HEK293 (cell line): Measurements from ENCODE around the gene CEP85.

Experiments
- CTCF ChIP-seq: fragments of 450-650 bp; formaldehyde crosslinking; IDR thresholded peaks from 2 replicates; pipeline ENCODE4 v1.5.1; 2016; ENCODE audit warnings: missing biosample characterization, missing genetic modification characterization
- HOXA7 ChIP-seq: sonication (generic); formaldehyde crosslinking; IDR thresholded peaks from 2 replicates; pipeline ENCODE4 v1.8.1; 2022; ENCODE audit warnings: missing genetic modification reagents, borderline replicate concordance
- OVOL3 ChIP-seq: fragments of 450-650 bp; formaldehyde crosslinking; IDR thresholded peaks from 2 replicates; pipeline ENCODE4 v1.5.1; 2016; ENCODE audit warnings: missing biosample characterization, missing genetic modification characterization
- SALL2 ChIP-seq: fragments of 450-650 bp; formaldehyde crosslinking; IDR thresholded peaks from 2 replicates; pipeline ENCODE4 v1.5.0; 2017; ENCODE audit warnings: missing biosample characterization, mild to moderate bottlenecking, missing genetic modification characterization, borderline replicate concordance
- YY2 ChIP-seq: fragments of 450-650 bp; formaldehyde crosslinking; IDR thresholded peaks from 2 replicates; pipeline ENCODE4 v1.5.1; 2016; ENCODE audit warnings: missing biosample characterization, missing genetic modification characterization
- ZBTB20 ChIP-seq: fragments of 450-650 bp; formaldehyde crosslinking; IDR thresholded peaks from 2 replicates; pipeline ENCODE4 v1.5.1; 2016; ENCODE audit warnings: missing biosample characterization, missing genetic modification characterization
- ZBTB21 ChIP-seq: fragments of 450-650 bp; formaldehyde crosslinking; IDR thresholded peaks from 2 replicates; pipeline ENCODE4 v1.5.1; 2017; ENCODE audit warnings: missing biosample characterization, missing genetic modification characterization
- ZNF10 ChIP-seq: fragments of 450-650 bp; formaldehyde crosslinking; IDR thresholded peaks from 2 replicates; pipeline ENCODE4 v1.5.1; 2017; ENCODE audit warnings: missing biosample characterization, missing genetic modification characterization
- ZNF114 ChIP-seq: fragments of 450-650 bp; formaldehyde crosslinking; IDR thresholded peaks from 2 replicates; pipeline ENCODE4 v1.5.0; 2017; ENCODE audit warnings: missing biosample characterization, missing genetic modification characterization
- ZNF132 ChIP-seq: fragments of 450-650 bp; formaldehyde crosslinking; IDR thresholded peaks from 2 replicates; pipeline ENCODE4 v1.5.1; 2017; ENCODE audit warnings: missing biosample characterization, missing genetic modification characterization, borderline replicate concordance
- ZNF274 ChIP-seq, 2 experiments: fragments of 200-500 bp in 1 of 2; fragments of 450-650 bp in 1 of 2; sonication (Bioruptor generic) in 1 of 2; formaldehyde crosslinking in 1 of 2; IDR thresholded peaks; 2 replicates each; pipeline versions ENCODE4 v1.5.1 to v1.6.1; 2014 to 2016; ENCODE audit warnings: borderline replicate concordance in 1 of 2, inconsistent platforms in 1 of 2, low read length in 1 of 2, missing biosample characterization in 1 of 2, missing genetic modification characterization in 1 of 2
- ZNF280D ChIP-seq: fragments of 450-650 bp; formaldehyde crosslinking; IDR thresholded peaks from 2 replicates; pipeline ENCODE4 v1.5.1; 2016; ENCODE audit warnings: missing biosample characterization, missing genetic modification characterization
- ZNF311 ChIP-seq: fragments of 450-650 bp; formaldehyde crosslinking; IDR thresholded peaks from 2 replicates; pipeline ENCODE4 v1.5.1; 2017; ENCODE audit warnings: missing biosample characterization, missing genetic modification characterization, borderline replicate concordance
- ZNF350 ChIP-seq: fragments of 450-650 bp; formaldehyde crosslinking; IDR thresholded peaks from 2 replicates; pipeline ENCODE4 v1.5.0; 2017; ENCODE audit warnings: missing biosample characterization, mild to moderate bottlenecking, missing genetic modification characterization
- ZNF391 ChIP-seq: fragments of 450-650 bp; formaldehyde crosslinking; IDR thresholded peaks from 2 replicates; pipeline ENCODE4 v1.5.1; 2016; ENCODE audit warnings: low read depth, missing biosample characterization, missing genetic modification characterization, borderline replicate concordance
- ZNF426 ChIP-seq: fragments of 450-650 bp; formaldehyde crosslinking; IDR thresholded peaks from 2 replicates; pipeline ENCODE4 v1.5.1; 2017; ENCODE audit warnings: missing biosample characterization, missing genetic modification characterization, mild to moderate bottlenecking, inconsistent platforms, moderate library complexity
- ZNF518A ChIP-seq: fragments of 450-650 bp; formaldehyde crosslinking; conservative IDR thresholded peaks from 2 replicates; pipeline ENCODE4 v1.5.1; 2016; ENCODE audit warnings: low read depth, missing biosample characterization, missing genetic modification characterization
- ZNF549 ChIP-seq: fragments of 450-650 bp; IDR thresholded peaks from 2 replicates; pipeline ENCODE4 v1.5.1; 2018; ENCODE audit warnings: missing biosample characterization, missing genetic modification characterization, mild to moderate bottlenecking, inconsistent platforms, moderate library complexity
- ZNF747 ChIP-seq: fragments of 450-650 bp; formaldehyde crosslinking; IDR thresholded peaks from 2 replicates; pipeline ENCODE4 v1.5.1; 2016; ENCODE audit warnings: missing biosample characterization, missing genetic modification characterization
- ZNF791 ChIP-seq: fragments of 450-650 bp; formaldehyde crosslinking; IDR thresholded peaks from 2 replicates; pipeline ENCODE4 v1.5.1; 2016; ENCODE audit warnings: missing biosample characterization, missing genetic modification characterization
- ZNF837 ChIP-seq: fragments of 450-650 bp; formaldehyde crosslinking; IDR thresholded peaks from 2 replicates; pipeline ENCODE4 v1.5.1; 2016; ENCODE audit warnings: missing biosample characterization, missing genetic modification characterization
- TF ChIP-seq, protein P1 (sequence below): fragments of 450-650 bp; formaldehyde crosslinking; IDR thresholded peaks from 2 replicates; pipeline ENCODE4 v1.5.1; 2016; ENCODE audit warnings: missing biosample characterization, missing genetic modification characterization

Gene CEP85

DNA sequence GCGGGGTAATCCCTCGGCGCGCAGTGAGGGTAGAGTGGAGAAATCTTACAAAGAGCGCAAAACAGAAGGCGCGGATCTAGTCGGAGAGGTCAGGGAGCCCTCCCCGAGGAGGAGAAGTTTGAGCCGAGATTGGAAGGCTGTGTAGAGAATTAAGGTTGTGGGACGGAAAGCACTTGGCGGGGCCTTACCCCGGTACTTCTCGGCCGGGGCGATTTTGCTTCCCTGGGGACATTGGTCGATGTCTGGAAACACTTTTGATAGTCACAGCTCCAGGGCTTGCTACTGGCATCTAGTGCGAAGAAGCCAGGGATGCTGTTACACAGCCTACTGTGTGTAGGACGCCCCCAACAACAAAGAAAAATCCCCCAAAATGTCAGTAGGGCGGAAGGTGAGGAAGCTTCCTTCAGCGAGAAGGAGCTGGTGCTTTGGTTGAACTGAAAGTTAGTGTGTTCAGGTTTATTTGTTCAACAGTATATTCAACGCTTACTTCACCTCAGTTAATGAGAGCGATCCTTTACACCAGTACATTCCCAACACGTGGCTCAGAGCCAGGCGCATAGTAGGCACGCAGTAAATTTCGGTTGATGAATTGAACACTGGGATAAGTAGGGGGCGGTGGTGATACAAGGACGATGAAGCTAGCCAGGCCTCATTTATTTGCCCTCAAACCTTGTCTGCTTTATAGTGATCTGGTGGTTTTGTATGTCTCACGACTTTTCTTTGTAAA, 807 bp downstream of the CEP85 start (continued):
- TF ChIP-seq ZNF280D (tag by site-specific recombination) (no peak), ZNF10 (0 out of 2 replicates have a peak, but pooled peaks have one; percentile 47), ZNF747 (tag by site-specific recombination) (no peak), SALL2 (tag by site-specific recombination) (no peak), YY2 (tag by site-specific recombination) (no peak), ZNF791 (tag by site-specific recombination) (no peak), HOXA7 (CRISPR knock-in tag) (no peak), ZNF132 (tag by site-specific recombination) (no peak), ZNF549 (tag by site-specific recombination) (no peak), OVOL3 (tag by site-specific recombination) (no peak), ZNF311 (no peak), ZBTB20 (tag by site-specific recombination) (0 out of 2 replicates have a peak, but pooled peaks have one; percentile 19), ZNF350 (tag by site-specific recombination) (no peak), ZNF518A (tag by site-specific recombination) (no peak), ZNF274 (IDR thresholded peaks at IDR 0.05; ENCODE audit: low read length) (no peak), ZNF274 (tag by site-specific recombination; IDR thresholded peaks at IDR 0.05; ENCODE audit: borderline replicate concordance) (no peak), ZNF114 (tag by site-specific recombination) (no peak), ZNF426 (tag by site-specific recombination) (no peak), ZNF391 (tag by site-specific recombination) (no peak), ZBTB21 (tag by site-specific recombination) (no peak), ZNF837 (no peak), CTCF (peak; percentile 27)
- TF ChIP-seq, protein P1, sequence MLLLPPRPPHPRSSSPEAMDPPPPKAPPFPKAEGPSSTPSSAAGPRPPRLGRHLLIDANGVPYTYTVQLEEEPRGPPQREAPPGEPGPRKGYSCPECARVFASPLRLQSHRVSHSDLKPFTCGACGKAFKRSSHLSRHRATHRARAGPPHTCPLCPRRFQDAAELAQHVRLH (tag by site-specific recombination), result peak; percentile 48; the same call in 1 of the 2 replicates
